ENCODE measurements around the gene MGLL. TPM values are rescaled to one million over a fixed set of nuclear protein-coding genes. Genes with fewer than 3 reads are reported as not detected.

The MGLL gene
- total and polyA plus RNA-seq, 2 donors (not counting 1 experiment from before 2014, with no cell fraction given): 1.7 to 6.9 TPM

DNA sequence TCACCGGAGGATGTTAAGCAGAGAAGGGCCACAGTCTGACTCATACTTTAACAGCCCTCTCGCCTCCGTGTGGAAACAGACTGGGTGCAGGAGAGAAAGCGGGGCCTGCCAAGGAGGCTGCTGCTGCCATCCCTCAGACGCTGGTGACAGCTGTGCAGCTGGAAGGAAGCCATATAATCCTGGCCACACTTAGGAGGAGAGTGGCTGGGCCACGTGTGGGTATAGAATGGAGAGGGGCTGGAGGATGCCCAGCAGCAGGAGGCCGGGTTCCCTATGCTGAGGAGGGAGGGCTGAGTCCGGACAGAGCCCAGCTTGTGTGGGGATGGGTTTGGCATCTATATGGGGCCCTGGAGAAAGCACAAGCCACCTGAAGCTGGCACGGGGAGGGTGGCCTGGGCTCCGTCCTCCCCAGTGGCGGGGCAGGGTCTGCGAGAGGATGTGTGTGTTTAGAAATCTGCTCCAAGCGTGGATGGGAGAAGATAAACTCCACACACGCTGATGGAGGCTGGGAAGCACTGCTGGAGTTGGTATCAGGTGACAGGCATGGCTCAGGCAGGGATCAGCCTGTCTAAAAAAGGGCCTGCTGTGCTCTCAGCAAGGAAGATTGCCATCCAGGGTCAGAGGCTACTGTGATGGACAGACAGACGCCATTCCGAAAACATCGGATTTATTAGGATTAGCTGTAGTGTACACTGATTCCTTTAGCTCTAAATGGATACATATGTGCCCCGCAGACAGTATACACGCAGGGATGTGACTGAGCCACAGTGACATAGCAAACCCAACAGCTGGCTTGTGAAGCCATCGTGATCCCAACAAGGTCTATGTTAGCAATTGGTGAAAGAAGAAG is 133.7 kb downstream of the MGLL start:
- Histone ChIP-seq H3K9me3 (ENCODE audit: control extremely low read depth in 1 of 3, control insufficient read depth in 2 of 3, insufficient read depth in 1 of 3, low read length in 2 of 3) (no peaks in the 10 kb centered on the region), H3K4me2 (replicated peaks; ENCODE audit: low read depth, low read length, poor library complexity, severe bottlenecking) (no peak overlapping the region), H3K4me1 (ENCODE audit: control insufficient read depth in 2 of 2, insufficient read depth in 2 of 2, low read length in 2 of 2) (peaks cover 6 to 13% of the 10 kb centered on the region in 2 donors), H3K36me3 (replicated peaks in 1 of 2; ENCODE audit: control extremely low read depth in 1 of 2, control insufficient read depth in 1 of 2, extremely low read depth in 1 of 2, insufficient read depth in 2 of 2, low read length in 1 of 2) (no peaks in the 10 kb centered on the region), H3K9ac (ENCODE audit: low read length) (no peak overlapping the region), H2AFZ (ENCODE audit: insufficient read depth, low read depth, low read length, poor library complexity, severe bottlenecking) (no peak overlapping the region), H3K27ac (ENCODE audit: low read length in 2 of 2) (no peak overlapping the region), H3K27me3 (replicated peaks in 1 of 4; ENCODE audit: control extremely low read depth in 1 of 4, control insufficient read depth in 3 of 4, insufficient read depth in 4 of 4, low read length in 3 of 4) (peaks cover 0 to 6% (median 1%) of the 10 kb centered on the region in 4 experiments), H4K20me1 (ENCODE audit: control insufficient read depth, insufficient read depth, low read length, poor library complexity, severe bottlenecking) (no peaks in the 10 kb centered on the region), H3K4me3 (ENCODE audit: control extremely low read depth in 1 of 5, extremely low read depth in 1 of 5, insufficient read depth in 1 of 5, low read depth in 2 of 5, low read length in 4 of 5) (no peak overlapping the region), H3K79me2 (ENCODE audit: control insufficient read depth, insufficient read depth, low read length) (no peaks in the 10 kb centered on the region)
- peaks cover 25% of the 10 kb centered on the region for H3K4me1 Mint-ChIP-seq
- H3K9me3 Mint-ChIP-seq (ENCODE audit: insufficient read depth): no peaks in the 10 kb centered on the region
- DNase-seq: no peak
- H3K27ac Mint-ChIP-seq: no peak overlapping the region
- no peak for TF ChIP-seq EZH2 (IDR thresholded peaks at IDR 0.05; ENCODE audit: borderline replicate concordance, insufficient read depth, low read depth, low read length, poor library complexity, severe bottlenecking)
- TF ChIP-seq, protein P1, sequence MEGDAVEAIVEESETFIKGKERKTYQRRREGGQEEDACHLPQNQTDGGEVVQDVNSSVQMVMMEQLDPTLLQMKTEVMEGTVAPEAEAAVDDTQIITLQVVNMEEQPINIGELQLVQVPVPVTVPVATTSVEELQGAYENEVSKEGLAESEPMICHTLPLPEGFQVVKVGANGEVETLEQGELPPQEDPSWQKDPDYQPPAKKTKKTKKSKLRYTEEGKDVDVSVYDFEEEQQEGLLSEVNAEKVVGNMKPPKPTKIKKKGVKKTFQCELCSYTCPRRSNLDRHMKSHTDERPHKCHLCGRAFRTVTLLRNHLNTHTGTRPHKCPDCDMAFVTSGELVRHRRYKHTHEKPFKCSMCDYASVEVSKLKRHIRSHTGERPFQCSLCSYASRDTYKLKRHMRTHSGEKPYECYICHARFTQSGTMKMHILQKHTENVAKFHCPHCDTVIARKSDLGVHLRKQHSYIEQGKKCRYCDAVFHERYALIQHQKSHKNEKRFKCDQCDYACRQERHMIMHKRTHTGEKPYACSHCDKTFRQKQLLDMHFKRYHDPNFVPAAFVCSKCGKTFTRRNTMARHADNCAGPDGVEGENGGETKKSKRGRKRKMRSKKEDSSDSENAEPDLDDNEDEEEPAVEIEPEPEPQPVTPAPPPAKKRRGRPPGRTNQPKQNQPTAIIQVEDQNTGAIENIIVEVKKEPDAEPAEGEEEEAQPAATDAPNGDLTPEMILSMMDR (IDR thresholded peaks at IDR 0.05): no peak
- intact Hi-C loops (cut with micrococcal nuclease): no loop called here
- POLR2A ChIA-PET: no interaction called here
- CTCF ChIA-PET: interaction anchor here (1.0 to 1.8 kb wide), 2 partner anchors 9 to 282 kb away, joined by 3 to 4 read pairs; no protein-coding TSS in a partner anchor
- H3K27me3 Mint-ChIP-seq: no peaks in the 10 kb centered on the region
- ATAC-seq (ENCODE audit: low read depth): no peak
- WGBS (ENCODE audit: insufficient coverage): 95% methylated on average over 18 of the region's 20 CpGs
- no peak overlapping the region for H3K4me3 Mint-ChIP-seq

DNA sequence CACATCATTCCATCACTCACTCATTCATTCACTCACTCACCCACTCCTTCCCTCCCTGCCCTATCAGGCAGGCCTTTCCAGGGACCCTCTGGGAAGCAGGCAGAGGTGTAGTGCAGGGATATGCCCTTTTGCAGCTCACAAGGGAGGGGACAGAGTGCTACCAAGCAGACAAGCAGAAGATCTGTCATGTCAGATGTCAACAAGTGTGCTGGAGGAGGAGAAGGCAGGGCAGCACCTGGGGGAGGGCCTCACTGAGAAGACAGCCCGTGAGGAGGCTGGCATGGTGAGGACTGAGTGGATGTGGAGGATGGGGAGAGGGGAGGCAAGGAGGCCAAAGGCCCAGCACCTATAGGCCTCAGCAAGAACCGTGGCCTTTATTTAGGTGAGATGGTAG is 134.3 kb downstream of the MGLL start:
- Mint-ChIP-seq H3K27me3 (no peaks in the 10 kb centered on the region), H3K4me1 (peaks cover 24% of the 10 kb centered on the region), H3K4me3 (no peak overlapping the region), H3K9me3 (ENCODE audit: insufficient read depth) (no peaks in the 10 kb centered on the region), H3K27ac (no peak overlapping the region)
- no peak overlapping the region for H3K4me2 ChIP-seq (replicated peaks; ENCODE audit: low read depth, low read length, poor library complexity, severe bottlenecking)
- H3K4me1 ChIP-seq (ENCODE audit: control insufficient read depth in 2 of 2, insufficient read depth in 2 of 2, low read length in 2 of 2): peaks cover 6 to 13% of the 10 kb centered on the region in 2 donors
- no peak for ATAC-seq (ENCODE audit: low read depth)
- intact Hi-C loops (cut with micrococcal nuclease): no loop called here
- H2AFZ ChIP-seq (ENCODE audit: insufficient read depth, low read depth, low read length, poor library complexity, severe bottlenecking): no peak overlapping the region
- H3K9ac ChIP-seq (ENCODE audit: low read length): no peak overlapping the region
- POLR2A ChIA-PET: no interaction called here
- no peaks in the 10 kb centered on the region for H3K9me3 ChIP-seq (ENCODE audit: control extremely low read depth in 1 of 3, control insufficient read depth in 2 of 3, insufficient read depth in 1 of 3, low read length in 2 of 3)
- TF ChIP-seq EZH2 (IDR thresholded peaks at IDR 0.05; ENCODE audit: borderline replicate concordance, insufficient read depth, low read depth, low read length, poor library complexity, severe bottlenecking): no peak
- TF ChIP-seq, protein P1 (IDR thresholded peaks at IDR 0.05): no peak
- 92% methylated on average over 2 of the region's 2 CpGs for WGBS (ENCODE audit: insufficient coverage)
- peaks cover 0 to 6% (median 1%) of the 10 kb centered on the region in 4 experiments for H3K27me3 ChIP-seq (replicated peaks in 1 of 4; ENCODE audit: control extremely low read depth in 1 of 4, control insufficient read depth in 3 of 4, insufficient read depth in 4 of 4, low read length in 3 of 4)
- CTCF ChIA-PET: no interaction called here
- H3K79me2 ChIP-seq (ENCODE audit: control insufficient read depth, insufficient read depth, low read length): no peaks in the 10 kb centered on the region
- no peak for DNase-seq
- H3K36me3 ChIP-seq (replicated peaks in 1 of 2; ENCODE audit: control extremely low read depth in 1 of 2, control insufficient read depth in 1 of 2, extremely low read depth in 1 of 2, insufficient read depth in 2 of 2, low read length in 1 of 2): no peaks in the 10 kb centered on the region
- H4K20me1 ChIP-seq (ENCODE audit: control insufficient read depth, insufficient read depth, low read length, poor library complexity, severe bottlenecking): no peaks in the 10 kb centered on the region
- no peak overlapping the region for H3K4me3 ChIP-seq (ENCODE audit: control extremely low read depth in 1 of 5, extremely low read depth in 1 of 5, insufficient read depth in 1 of 5, low read depth in 2 of 5, low read length in 4 of 5)
- H3K27ac ChIP-seq (ENCODE audit: low read length in 2 of 2): no peak overlapping the region
